Activated CD4-positive, alpha-beta T cell treated with anti-CD3 and anti-CD28 coated beads, Interleukin-2, amount 50 U/mL, for 1 hour (primary cell): ENCODE measurements around the gene SAP130.
"Not testable (repeated sequence)": the region's sequence is repeated elsewhere in the genome, so short reads cannot be mapped to it uniquely, and the experiment has no call there.

Experiments
- DNase-seq: peaks from one replicate; pipeline ENCODE4 v3.0.0-alpha.2; 2020

The SAP130 gene

GRCh38 chr2:127945281-127945680, 82.6 kb downstream of the SAP130 start:
- no peak for DNase-seq

- DNase-seq = no peak
Measured at GRCh38 chr2:127943186-127943585, 84.7 kb downstream of the SAP130 start.

- no peak for DNase-seq
Measured at GRCh38 chr2:127942002-127942401, 85.9 kb downstream of the SAP130 start.

GRCh38 chr2:127941461-127941860, 86.4 kb downstream of the SAP130 start:
- DNase-seq = no peak

GRCh38 chr2:127940641-127941040, 87.2 kb downstream of the SAP130 start:
- DNase-seq = no peak

GRCh38 chr2:127935337-127935736, 92.5 kb downstream of the SAP130 start:
- no peak for DNase-seq

GRCh38 chr2:127932199-127932876, 95.5 kb downstream of the SAP130 start:
- no peak for DNase-seq

GRCh38 chr2:127929449-127929848, 98.4 kb downstream of the SAP130 start:
- no peak for DNase-seq

- DNase-seq = no peak
Measured at GRCh38 chr2:127927384-127927783, 100.5 kb downstream of the SAP130 start.

- no peak for DNase-seq
Measured at GRCh38 chr2:127917916-127918315, 109.9 kb downstream of the SAP130 start.

GRCh38 chr2:127913808-127914457, 113.9 kb downstream of the SAP130 start:
- DNase-seq = no peak

- no peak for DNase-seq
Measured at GRCh38 chr2:127911737-127912136, 116.1 kb downstream of the SAP130 start.

- DNase-seq = no peak
Measured at GRCh38 chr2:127910415-127910814, 117.4 kb downstream of the SAP130 start.

GRCh38 chr2:127909019-127909418, 118.8 kb downstream of the SAP130 start:
- DNase-seq = no peak

- not testable (repeated sequence) for DNase-seq
Measured at GRCh38 chr2:127907733-127908400, 120.0 kb downstream of the SAP130 start.

GRCh38 chr2:127906206-127906926, 121.5 kb downstream of the SAP130 start:
- DNase-seq = no peak

- DNase-seq = no peak
Measured at GRCh38 chr2:127901339-127902056, 126.4 kb downstream of the SAP130 start.

- no peak for DNase-seq
Measured at GRCh38 chr2:127897531-127898211, 130.2 kb downstream of the SAP130 start.

- DNase-seq = no peak
Measured at GRCh38 chr2:127893494-127893893, 134.4 kb downstream of the SAP130 start.

- no peak for DNase-seq
Measured at GRCh38 chr2:127893033-127893432, 134.8 kb downstream of the SAP130 start.

GRCh38 chr2:127891811-127892210, 136.0 kb downstream of the SAP130 start:
- no peak for DNase-seq
